ENCODE measurements around the gene ALK. TPM values are rescaled to one million over a fixed set of nuclear protein-coding genes. Genes with fewer than 3 reads are reported as not detected.

The ALK gene
- total RNA-seq, 2 donors from 2014 or later: not detected

GRCh38 chr2:29480426-29480825 is 441.0 kb downstream of the ALK start:
- Mint-ChIP-seq H3K36me3 (ENCODE audit: low read depth) (no peaks in the 10 kb centered on the region), H3K4me3 (no peak overlapping the region), H3K27ac (no peak overlapping the region), H3K4me1 (peaks cover 2% of the 10 kb centered on the region), H3K27me3 (peaks cover 48% of the 10 kb centered on the region)
- ATAC-seq: no peak
- DNase-seq: no peak
- no peaks in the 10 kb centered on the region for H3K9me3 ChIP-seq (ENCODE audit: control insufficient read depth, low read length, poor library complexity, severe bottlenecking)

- H3K9me3 ChIP-seq (ENCODE audit: control insufficient read depth, low read length, poor library complexity, severe bottlenecking): no peaks in the 10 kb centered on the region
- Mint-ChIP-seq H3K27ac (no peak overlapping the region), H3K4me1 (peaks cover 2% of the 10 kb centered on the region), H3K4me3 (no peak overlapping the region), H3K27me3 (peaks cover 50% of the 10 kb centered on the region), H3K36me3 (ENCODE audit: low read depth) (no peaks in the 10 kb centered on the region)
- DNase-seq (no peak), ATAC-seq (no peak)
These were observed 442.0 kb downstream of the ALK start for GRCh38 chr2:29479401-29479800.

- ATAC-seq (no peak), DNase-seq (no peak)
- H3K4me1 Mint-ChIP-seq: peaks cover 2% of the 10 kb centered on the region
- H3K9me3 ChIP-seq (ENCODE audit: control insufficient read depth, low read length, poor library complexity, severe bottlenecking): no peaks in the 10 kb centered on the region
- no peaks in the 10 kb centered on the region for H3K36me3 Mint-ChIP-seq (ENCODE audit: low read depth)
- H3K27ac Mint-ChIP-seq: no peak overlapping the region
- no peak overlapping the region for H3K4me3 Mint-ChIP-seq
- H3K27me3 Mint-ChIP-seq: peaks cover 50% of the 10 kb centered on the region
These were observed 442.7 kb downstream of the ALK start for GRCh38 chr2:29478641-29479040.

DNA sequence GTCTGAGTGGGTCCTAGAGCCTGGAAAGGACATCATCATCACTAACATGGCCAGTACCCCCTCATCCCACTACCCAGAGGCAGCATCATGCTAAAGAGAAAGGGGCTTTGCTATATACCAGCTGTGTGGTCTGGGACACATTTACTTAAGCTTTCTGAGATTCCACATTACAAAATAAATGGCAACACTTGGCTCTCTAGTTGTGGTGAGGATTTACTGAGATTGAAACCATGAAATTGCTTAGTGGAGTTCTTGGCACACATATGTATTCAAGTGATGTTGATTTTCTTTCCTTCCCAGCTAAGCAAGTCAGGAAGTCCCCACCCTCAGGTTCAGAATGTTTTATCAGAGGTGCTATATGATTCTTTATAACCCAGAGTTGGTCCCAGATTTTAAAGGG is 444.2 kb downstream of the ALK start:
- Mint-ChIP-seq H3K4me1 (peaks cover 2% of the 10 kb centered on the region), H3K4me3 (no peak overlapping the region), H3K27ac (no peak overlapping the region), H3K36me3 (ENCODE audit: low read depth) (no peaks in the 10 kb centered on the region), H3K27me3 (peaks cover 43% of the 10 kb centered on the region)
- no peak for DNase-seq
- ATAC-seq: no peak
- H3K9me3 ChIP-seq (ENCODE audit: control insufficient read depth, low read length, poor library complexity, severe bottlenecking): no peaks in the 10 kb centered on the region

- Mint-ChIP-seq H3K4me1 (peaks cover 2% of the 10 kb centered on the region), H3K27ac (no peak overlapping the region), H3K27me3 (peaks cover 42% of the 10 kb centered on the region), H3K36me3 (ENCODE audit: low read depth) (no peaks in the 10 kb centered on the region), H3K4me3 (no peak overlapping the region)
- DNase-seq (no peak), ATAC-seq (no peak)
- no peaks in the 10 kb centered on the region for H3K9me3 ChIP-seq (ENCODE audit: control insufficient read depth, low read length, poor library complexity, severe bottlenecking)
These were observed 445.9 kb downstream of the ALK start for GRCh38 chr2:29475499-29475898.

GRCh38 chr2:29469961-29470360 is 451.4 kb downstream of the ALK start:
- ATAC-seq: no peak

DNA sequence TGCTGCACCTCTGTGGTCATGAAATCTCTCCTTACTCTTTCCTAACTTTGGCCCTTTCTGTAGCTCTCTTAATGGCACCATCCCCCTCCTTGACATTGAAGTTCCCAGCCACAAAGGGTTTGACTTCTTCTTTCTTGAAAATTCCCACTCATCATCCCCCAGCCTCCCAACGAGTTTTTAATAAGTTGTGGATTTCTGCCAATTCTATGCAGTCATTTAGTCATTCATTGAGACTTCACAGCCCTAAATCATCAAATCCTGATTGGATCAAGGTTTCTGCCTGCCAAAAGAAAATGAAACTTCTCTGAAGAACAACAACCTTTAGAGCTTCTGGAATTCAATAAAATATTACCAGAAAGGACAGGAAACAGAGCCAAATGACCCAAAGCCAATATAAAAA is 451.9 kb downstream of the ALK start:
- no peak overlapping the region for H3K27ac Mint-ChIP-seq
- H3K4me3 Mint-ChIP-seq: no peak overlapping the region
- peaks cover 4% of the 10 kb centered on the region for H3K9me3 ChIP-seq (ENCODE audit: control insufficient read depth, low read length, poor library complexity, severe bottlenecking)
- H3K36me3 Mint-ChIP-seq (ENCODE audit: low read depth): no peaks in the 10 kb centered on the region
- ATAC-seq (no peak), DNase-seq (no peak)
- H3K4me1 Mint-ChIP-seq: no peaks in the 10 kb centered on the region
- H3K27me3 Mint-ChIP-seq: peaks cover 4% of the 10 kb centered on the region

More at GRCh38 chr2:29469961-29470360, 451.4 kb downstream of the ALK start:
- H3K4me3 Mint-ChIP-seq: no peak overlapping the region
- H3K36me3 Mint-ChIP-seq (ENCODE audit: low read depth): no peaks in the 10 kb centered on the region
- H3K27me3 Mint-ChIP-seq: no peaks in the 10 kb centered on the region
- H3K4me1 Mint-ChIP-seq: no peaks in the 10 kb centered on the region
- no peak overlapping the region for H3K27ac Mint-ChIP-seq
- peaks cover under 1% of the 10 kb centered on the region for H3K9me3 ChIP-seq (ENCODE audit: control insufficient read depth, low read length, poor library complexity, severe bottlenecking)
- no peak for DNase-seq

- H3K36me3 Mint-ChIP-seq (ENCODE audit: low read depth): no peaks in the 10 kb centered on the region
- ATAC-seq (no peak), DNase-seq (no peak)
- no peak overlapping the region for H3K27ac Mint-ChIP-seq
- peaks cover 4% of the 10 kb centered on the region for H3K9me3 ChIP-seq (ENCODE audit: control insufficient read depth, low read length, poor library complexity, severe bottlenecking)
- peaks cover 3% of the 10 kb centered on the region for H3K4me1 Mint-ChIP-seq
- peaks cover 34% of the 10 kb centered on the region for H3K27me3 Mint-ChIP-seq
- H3K4me3 Mint-ChIP-seq: no peak overlapping the region
These were observed 458.0 kb downstream of the ALK start for GRCh38 chr2:29463181-29463900.

GRCh38 chr2:29462293-29462692 is 459.1 kb downstream of the ALK start:
- DNase-seq (no peak), ATAC-seq (no peak)
- peaks cover 3% of the 10 kb centered on the region for H3K4me1 Mint-ChIP-seq
- peaks cover 4% of the 10 kb centered on the region for H3K9me3 ChIP-seq (ENCODE audit: control insufficient read depth, low read length, poor library complexity, severe bottlenecking)
- H3K4me3 Mint-ChIP-seq: no peak overlapping the region
- H3K27ac Mint-ChIP-seq: no peak overlapping the region
- H3K27me3 Mint-ChIP-seq: peaks cover 44% of the 10 kb centered on the region
- no peaks in the 10 kb centered on the region for H3K36me3 Mint-ChIP-seq (ENCODE audit: low read depth)

GRCh38 chr2:29460190-29460589 is 461.2 kb downstream of the ALK start:
- peaks cover 4% of the 10 kb centered on the region for H3K9me3 ChIP-seq (ENCODE audit: control insufficient read depth, low read length, poor library complexity, severe bottlenecking)
- Mint-ChIP-seq H3K36me3 (ENCODE audit: low read depth) (no peaks in the 10 kb centered on the region), H3K27ac (no peak overlapping the region), H3K4me1 (peaks cover 3% of the 10 kb centered on the region), H3K27me3 (peaks cover 59% of the 10 kb centered on the region), H3K4me3 (no peak overlapping the region)
- ATAC-seq (no peak), DNase-seq (no peak)

DNA sequence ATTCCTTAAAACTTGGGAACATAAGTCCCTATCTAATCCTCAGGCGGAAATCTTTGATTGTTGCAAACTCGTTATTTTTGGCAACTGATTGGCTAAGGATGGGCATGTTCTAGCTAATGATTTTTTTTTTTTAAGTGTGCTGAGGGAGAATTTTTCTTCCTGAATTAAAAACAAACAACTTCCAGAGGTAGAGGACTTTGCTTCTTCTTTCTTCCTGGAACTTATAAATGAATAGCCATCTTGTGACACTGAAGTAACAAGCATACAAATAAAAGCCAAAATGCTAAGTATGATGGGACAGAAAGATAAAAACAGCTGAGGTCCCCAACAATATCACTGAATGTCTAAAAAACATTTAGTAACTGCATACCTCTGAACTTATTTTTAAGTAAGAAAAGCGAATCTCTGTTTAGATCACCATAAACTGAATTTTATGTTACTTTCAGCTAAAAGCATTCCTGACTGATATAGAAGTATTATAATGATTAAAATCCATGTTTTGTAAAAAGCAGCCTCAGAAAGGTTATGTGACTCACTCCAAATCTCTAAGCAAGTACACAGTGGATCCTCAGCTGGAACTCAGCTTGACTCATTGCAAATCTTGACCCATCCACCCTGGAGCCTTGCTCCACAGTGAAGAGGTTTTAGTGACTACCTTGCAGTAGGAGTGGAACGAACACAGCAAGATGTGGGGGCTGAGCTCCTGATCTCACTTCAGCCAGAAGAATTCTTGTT is 461.8 kb downstream of the ALK start:
- Mint-ChIP-seq H3K27me3 (peaks cover 56% of the 10 kb centered on the region), H3K4me3 (no peak overlapping the region), H3K36me3 (ENCODE audit: low read depth) (no peaks in the 10 kb centered on the region), H3K4me1 (peaks cover 3% of the 10 kb centered on the region), H3K27ac (no peak overlapping the region)
- ATAC-seq (no peak), DNase-seq (no peak)
- no peaks in the 10 kb centered on the region for H3K9me3 ChIP-seq (ENCODE audit: control insufficient read depth, low read length, poor library complexity, severe bottlenecking)

GRCh38 chr2:29456429-29456828 is 465.0 kb downstream of the ALK start:
- DNase-seq: no peak

DNA sequence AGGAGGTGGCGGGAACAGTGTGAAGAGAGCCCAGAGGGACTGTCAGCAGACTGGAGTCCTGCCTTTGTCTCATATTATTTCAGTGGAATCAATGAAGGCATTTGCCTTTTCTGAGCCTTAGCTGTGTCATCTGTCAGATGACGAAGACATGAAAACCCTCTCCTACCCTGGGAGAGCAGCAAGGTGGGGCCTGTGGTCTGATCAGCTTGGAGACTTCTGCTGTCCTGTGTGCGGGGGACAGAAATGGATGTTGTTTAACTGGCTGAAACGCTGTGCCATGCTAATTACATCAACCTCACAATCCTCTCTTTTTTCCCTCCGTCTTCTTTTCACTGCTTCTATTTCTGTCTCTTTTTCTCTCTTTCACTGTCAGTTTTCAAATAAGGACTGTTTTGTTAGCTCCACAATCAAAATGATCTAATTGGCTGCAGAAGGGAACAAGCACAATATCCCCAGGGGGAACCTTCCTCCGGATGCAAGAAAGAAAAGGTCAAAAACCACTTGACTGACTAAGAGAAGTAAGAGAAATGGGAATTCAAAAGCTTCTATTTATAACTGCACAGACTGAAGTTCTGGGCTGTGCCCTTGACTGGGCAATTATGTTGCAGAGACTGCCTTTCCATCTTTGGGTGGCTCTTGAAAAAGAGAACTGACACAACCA is 466.1 kb downstream of the ALK start:
- no peaks in the 10 kb centered on the region for H3K36me3 Mint-ChIP-seq (ENCODE audit: low read depth)
- H3K4me1 Mint-ChIP-seq: no peaks in the 10 kb centered on the region
- peaks cover 60% of the 10 kb centered on the region for H3K27me3 Mint-ChIP-seq
- no peak overlapping the region for H3K27ac Mint-ChIP-seq
- H3K4me3 Mint-ChIP-seq: no peak overlapping the region
- H3K9me3 ChIP-seq (ENCODE audit: control insufficient read depth, low read length, poor library complexity, severe bottlenecking): no peaks in the 10 kb centered on the region
- DNase-seq (no peak), ATAC-seq (no peak)

More at GRCh38 chr2:29456429-29456828, 465.0 kb downstream of the ALK start:
- no peaks in the 10 kb centered on the region for H3K36me3 Mint-ChIP-seq (ENCODE audit: low read depth)
- no peak overlapping the region for H3K4me3 Mint-ChIP-seq
- peaks cover 3% of the 10 kb centered on the region for H3K4me1 Mint-ChIP-seq
- ATAC-seq: no peak
- peaks cover 62% of the 10 kb centered on the region for H3K27me3 Mint-ChIP-seq
- H3K27ac Mint-ChIP-seq: no peak overlapping the region
- no peaks in the 10 kb centered on the region for H3K9me3 ChIP-seq (ENCODE audit: control insufficient read depth, low read length, poor library complexity, severe bottlenecking)

All from T-helper 17 cell (primary cell).